ENCODE results near the gene ZNF79. TPM values are rescaled to one million over a fixed set of nuclear protein-coding genes. Genes with fewer than 3 reads are reported as not detected.

Gene ZNF79
- total RNA-seq (10 to 100 TPM in 5 of 7 donors, 1 to 10 TPM in 2; 6.8 to 12.3 (median 11.0) TPM), polyA plus RNA-seq (1 to 10 TPM; 3.9 to 8.1 TPM)
- long read RNA-seq, donor 1, transcript ZNF79-201 (5 exons, 2,078 nt) = major isoform, 11 of 29 reads
- long read RNA-seq, donor 1, transcript ZNF79-203 (5 exons, 2,192 nt) = minor isoform, 9 of 29 reads
- long read RNA-seq, donor 1, partial matches to known transcripts = 1 of 29 reads
- long read RNA-seq, donor 1, other reads (novel, unspliced or antisense) = 8 of 29 reads
- long read RNA-seq, donor 2, partial matches to known transcripts = 6,887 of 7,097 reads
- long read RNA-seq, donor 2, other reads (novel, unspliced or antisense) = 207 of 7,097 reads
- long read RNA-seq, donor 3, transcript ZNF79-203 (5 exons, 2,192 nt) = major isoform, 5 of 10 reads
- long read RNA-seq, donor 3, partial matches to known transcripts = 1 of 10 reads
- long read RNA-seq, donor 3, other reads (novel, unspliced or antisense) = 4 of 10 reads

- intact Hi-C loops (cut with DNase I) = no loop called here
Observed at GRCh38 chr9:127423934-127424675, at the start of gene ZNF79. ZNF79 (plus strand) TSS chr9:127424382; CDS start chr9:127424788, 406 bp downstream.

GRCh38 chr9:127380479-127380878 is 43.7 kb upstream of the ZNF79 start:
- no peaks in the 10 kb centered on the region for H3K9me3 ChIP-seq
- 95 to 98% (median 96%) methylated on average over 3 of the region's 3 CpGs for WGBS, 3 donors
- TF ChIP-seq CTCF (IDR thresholded peaks at IDR 0.05) = no peak
- no peak for TF ChIP-seq POLR2A (IDR thresholded peaks at IDR 0.05)
- no peak for TF ChIP-seq EP300 (IDR thresholded peaks at IDR 0.05)
- intact Hi-C loops (cut with DNase I) = no loop called here
- no peaks in the 10 kb centered on the region for H3K36me3 ChIP-seq
- H3K27me3 ChIP-seq = no peaks in the 10 kb centered on the region
- H3K4me1 ChIP-seq (ENCODE audit: insufficient read depth) = no peaks in the 10 kb centered on the region
- no peak overlapping the region for H3K27ac ChIP-seq
- H3K4me3 ChIP-seq = no peak overlapping the region
- no peak for DNase-seq

More at GRCh38 chr9:127423934-127424675, at the start of gene ZNF79:
- peak within 1 kb of the TSS; percentile 81 to 86 for H3K27ac ChIP-seq
- TF ChIP-seq EP300 (IDR thresholded peaks at IDR 0.05) (peak; percentile 45), CTCF (IDR thresholded peaks at IDR 0.05) (peak in 1 of 3 donors; percentile 21), POLR2A (IDR thresholded peaks at IDR 0.05) (peak; percentile 56)
- peak; percentile 92 to 95 (median 93) for DNase-seq
- H3K9me3 ChIP-seq = no peaks in the 10 kb centered on the region
- H3K27me3 ChIP-seq = no peaks in the 10 kb centered on the region
- no peaks in the 10 kb centered on the region for H3K36me3 ChIP-seq
- H3K4me1 ChIP-seq (ENCODE audit: insufficient read depth) = peaks cover 8% of the 10 kb centered on the region
- H3K4me3 ChIP-seq = peak within 1 kb of the TSS; percentile 81
- WGBS, 3 donors = 0% methylated on average over 52 to 54 of the region's 54 CpGs

- Histone ChIP-seq H3K36me3 (no peaks in the 10 kb centered on the region), H3K9me3 (no peaks in the 10 kb centered on the region), H3K4me3 (no peak overlapping the region), H3K4me1 (ENCODE audit: insufficient read depth) (no peaks in the 10 kb centered on the region), H3K27me3 (no peaks in the 10 kb centered on the region), H3K27ac (no peak overlapping the region)
- 83 to 88% (median 85%) methylated on average over 2 of the region's 2 CpGs for WGBS, 3 donors
- DNase-seq = no peak
- no peak for TF ChIP-seq POLR2A (IDR thresholded peaks at IDR 0.05)
- TF ChIP-seq CTCF (IDR thresholded peaks at IDR 0.05) = no peak
- TF ChIP-seq EP300 (IDR thresholded peaks at IDR 0.05) = no peak
- intact Hi-C loops (cut with DNase I) = no loop called here
Observed at GRCh38 chr9:127382541-127382940, 41.6 kb upstream of the ZNF79 start.

GRCh38 chr9:127384016-127384730 is 40.0 kb upstream of the ZNF79 start:
- intact Hi-C loops (cut with DNase I) = no loop called here
- 86 to 87% (median 87%) methylated on average over 11 of the region's 11 CpGs for WGBS, 3 donors
- H3K4me1 ChIP-seq (ENCODE audit: insufficient read depth) = no peaks in the 10 kb centered on the region
- no peaks in the 10 kb centered on the region for H3K36me3 ChIP-seq
- TF ChIP-seq EP300 (IDR thresholded peaks at IDR 0.05) (no peak), CTCF (IDR thresholded peaks at IDR 0.05) (no peak), POLR2A (IDR thresholded peaks at IDR 0.05) (no peak)
- no peaks in the 10 kb centered on the region for H3K9me3 ChIP-seq
- no peaks in the 10 kb centered on the region for H3K27me3 ChIP-seq
- H3K4me3 ChIP-seq = no peak overlapping the region
- no peak overlapping the region for H3K27ac ChIP-seq
- DNase-seq = peak in 1 of 5 donors; percentile 15
